PC-3 (cell line): ENCODE measurements around the gene FZD8.

Source experiments
- CTCF ChIP-seq: fragments of 300-600 bp; sonication (generic); conservative IDR thresholded peaks from 2 replicates; pipeline ENCODE4 v1.5.1; 2017; ENCODE audit warnings: antibody characterized with exemption, low read depth, mild to moderate bottlenecking, low read length
- EZH2 ChIP-seq: fragments of 300-600 bp; sonication (generic); IDR thresholded peaks from one replicate; pipeline ENCODE4 v1.6.1; 2017; ENCODE audit warnings: antibody characterized with exemption, mild to moderate bottlenecking, low read length; ENCODE audit not compliant: unreplicated experiment

GRCh38 chr10:35685402-35685801 is 43.3 kb upstream of the FZD8 start:
- TF ChIP-seq EZH2 (no peak), CTCF (no peak)
